GM04503 (cell line): Measurements from ENCODE around the gene ZNF410.

ENCODE experiments used
- DNase-seq: peaks from one replicate; pipeline ENCODE4 v3.0.0-alpha.2; 2012; ENCODE audit warnings: low read depth

ZNF410 gene

DNA sequence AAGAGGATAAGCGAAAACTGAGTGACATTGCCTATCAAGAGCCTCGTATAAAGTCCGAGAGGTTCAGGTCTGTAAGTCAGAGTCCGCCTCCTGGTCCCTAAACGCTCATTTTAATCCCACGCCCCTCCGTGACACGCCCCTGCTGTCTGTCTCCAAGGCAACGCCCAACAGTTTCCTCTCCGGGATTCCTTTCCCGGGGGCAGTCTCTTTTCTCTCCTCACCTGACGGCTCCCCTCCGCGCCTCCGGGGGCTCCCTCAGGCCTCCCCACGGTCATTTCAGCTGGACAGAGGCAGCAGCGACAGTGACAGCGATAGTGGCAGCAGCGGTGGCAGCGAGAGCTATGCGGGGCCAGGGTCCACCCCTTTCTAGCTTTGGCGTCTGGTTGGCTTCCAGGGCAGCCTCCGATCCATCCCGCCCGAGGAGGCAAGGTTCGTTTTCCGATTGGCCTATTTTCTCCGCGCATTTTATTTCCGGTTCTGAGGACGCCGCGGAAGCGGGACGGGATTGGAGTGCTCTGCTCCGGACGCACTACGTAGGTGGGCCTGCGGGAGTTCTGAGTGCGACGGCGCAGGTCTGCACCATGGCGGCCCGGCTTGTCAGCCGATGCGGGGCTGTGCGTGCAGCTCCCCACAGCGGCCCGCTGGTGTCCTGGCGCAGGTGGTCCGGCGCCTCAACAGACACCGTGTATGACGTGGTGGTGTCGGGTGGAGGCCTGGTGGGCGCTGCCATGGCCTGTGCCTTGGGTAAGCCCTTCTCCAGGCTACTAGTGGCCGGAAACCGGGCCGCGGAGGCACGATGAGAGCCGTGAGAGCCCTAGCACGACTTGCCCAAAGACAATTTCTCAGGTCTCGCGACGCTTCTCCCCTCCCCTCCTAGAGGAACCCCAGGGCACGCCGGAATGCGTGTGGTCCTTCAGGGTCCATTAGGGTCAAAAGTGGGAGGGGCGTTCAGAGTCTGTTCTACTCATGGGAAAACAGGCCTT, 63.4 kb downstream of the ZNF410 start, which contains the start of the genes COQ6 and FAM161B:
COQ6 (plus strand) TSS at position 551 of the 983 bp plus-strand sequence; CDS start at position 582, 31 bp downstream.
FAM161B (minus strand) TSS at position 343 of the 983 bp plus-strand sequence; CDS start at position 275, 68 bp downstream.
- DNase-seq = peak; percentile 92

DNA sequence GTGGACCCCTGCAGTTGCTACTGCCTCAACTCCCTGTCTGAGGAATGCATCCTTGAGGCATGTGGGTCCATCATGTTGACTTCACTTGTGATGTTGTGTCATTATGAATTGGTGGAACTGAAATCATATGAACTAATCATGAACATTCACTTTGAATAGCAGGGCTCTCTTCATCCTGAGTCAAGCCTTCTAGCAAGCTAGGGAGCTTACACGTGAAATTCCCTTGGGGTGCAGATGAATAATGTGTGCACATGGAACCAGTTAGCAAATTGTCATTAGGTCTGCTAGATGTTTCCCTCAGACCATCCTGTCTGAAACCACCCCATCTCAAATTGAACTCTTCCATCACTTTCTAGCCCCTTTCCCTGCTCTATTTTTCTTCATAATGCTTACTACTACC, 67.1 kb downstream of the ZNF410 start:
- peak; percentile 6 for DNase-seq

- DNase-seq = no peak
Observed at GRCh38 chr14:73955674-73956073, 69.0 kb downstream of the ZNF410 start.

GRCh38 chr14:73958591-73958990, 71.9 kb downstream of the ZNF410 start:
- no peak for DNase-seq

GRCh38 chr14:73961192-73961591, 74.5 kb downstream of the ZNF410 start:
- DNase-seq = no peak

GRCh38 chr14:73965216-73965615, 78.6 kb downstream of the ZNF410 start:
- no peak for DNase-seq

- DNase-seq = no peak
Observed at GRCh38 chr14:73968885-73969284, 82.2 kb downstream of the ZNF410 start.

DNA sequence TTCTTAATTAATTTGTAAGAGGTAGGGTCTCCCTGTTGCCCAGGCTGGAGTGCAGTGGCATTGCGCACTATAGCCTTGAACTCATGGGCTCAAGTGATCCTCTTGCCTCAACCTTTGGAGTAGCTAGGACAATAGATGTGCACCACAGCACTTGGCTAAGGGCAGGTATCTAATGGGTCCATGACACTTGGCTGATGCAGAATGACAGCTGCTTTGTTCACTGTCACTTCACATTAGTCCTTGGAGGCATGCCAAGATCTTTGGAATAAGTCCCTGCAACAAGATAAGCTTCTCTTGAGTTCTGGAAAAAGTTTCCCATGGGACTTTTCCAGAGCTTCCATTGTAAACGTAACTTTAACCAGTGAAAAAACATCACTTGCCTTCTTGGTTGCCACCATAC, 86.8 kb downstream of the ZNF410 start:
- no peak for DNase-seq

DNA sequence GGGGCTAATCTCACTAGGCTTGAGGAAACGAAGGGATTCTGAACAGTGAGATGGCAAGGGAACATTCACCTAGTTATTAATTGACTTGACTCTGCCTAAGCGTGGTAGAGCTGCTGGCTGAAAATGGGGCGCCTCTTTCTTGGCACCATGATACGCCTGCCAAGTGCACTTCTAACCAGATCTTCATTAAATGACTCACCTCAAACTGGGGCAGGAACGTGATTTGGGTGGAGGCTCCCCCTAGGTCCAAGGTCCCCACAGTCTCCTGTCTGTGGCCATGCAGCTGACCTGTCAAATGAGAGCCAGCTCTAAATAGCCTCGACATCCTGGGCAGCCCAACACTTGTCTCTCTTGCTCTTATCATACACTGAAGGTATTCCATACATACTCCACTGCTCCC, 89.5 kb downstream of the ZNF410 start:
- no peak for DNase-seq

DNA sequence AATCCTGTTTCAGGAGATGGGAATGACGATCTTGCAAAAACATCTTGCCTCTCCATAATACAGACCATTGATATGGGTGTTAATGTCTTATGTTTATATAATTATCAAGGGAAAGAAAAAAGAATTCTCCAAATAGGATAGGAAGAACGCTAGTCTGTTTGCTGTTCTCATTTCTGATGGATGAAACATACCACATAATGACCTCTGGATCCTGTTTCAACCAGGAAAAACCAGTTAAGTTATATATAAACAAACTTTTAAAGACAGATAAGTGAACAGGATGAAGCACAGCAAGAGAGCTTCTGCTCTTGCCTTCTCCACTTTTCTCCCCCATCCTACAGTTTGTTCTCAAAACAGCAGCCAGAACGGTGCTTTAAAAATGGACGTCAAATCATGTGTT, 91.2 kb downstream of the ZNF410 start:
- DNase-seq = no peak
